GM21576 (cell line): Measurements from ENCODE around the gene ZC3H18.
"Not testable (repeated sequence)": the region's sequence is repeated elsewhere in the genome, so short reads cannot be mapped to it uniquely, and the experiment has no call there.

Experiments
- ATAC-seq: cut with Tn5 transposase; IDR thresholded peaks from one replicate; pipeline ENCODE4 v1.9.1; 2021; ENCODE audit warnings: mild to moderate bottlenecking, moderate library complexity; ENCODE audit not compliant: unreplicated experiment

ZC3H18 gene

DNA sequence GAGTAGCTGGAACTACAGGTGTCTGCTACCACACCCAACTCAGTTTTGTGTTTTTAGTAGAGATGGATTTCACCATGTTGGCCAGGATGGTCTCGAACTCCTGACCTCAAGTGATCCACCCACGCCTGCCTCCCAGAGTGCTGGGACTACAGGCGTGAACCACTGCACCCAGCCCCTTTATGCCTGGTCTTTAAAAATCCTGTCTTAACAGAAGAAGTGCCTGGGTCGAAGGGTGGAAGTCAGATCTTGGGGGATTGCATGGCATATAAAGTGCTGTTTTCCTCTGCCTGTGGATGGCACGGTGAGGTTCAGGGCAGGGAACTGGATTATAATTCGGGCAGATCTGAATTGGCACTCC lies 30.3 kb downstream of the ZC3H18 start:
- ATAC-seq, result no peak

DNA sequence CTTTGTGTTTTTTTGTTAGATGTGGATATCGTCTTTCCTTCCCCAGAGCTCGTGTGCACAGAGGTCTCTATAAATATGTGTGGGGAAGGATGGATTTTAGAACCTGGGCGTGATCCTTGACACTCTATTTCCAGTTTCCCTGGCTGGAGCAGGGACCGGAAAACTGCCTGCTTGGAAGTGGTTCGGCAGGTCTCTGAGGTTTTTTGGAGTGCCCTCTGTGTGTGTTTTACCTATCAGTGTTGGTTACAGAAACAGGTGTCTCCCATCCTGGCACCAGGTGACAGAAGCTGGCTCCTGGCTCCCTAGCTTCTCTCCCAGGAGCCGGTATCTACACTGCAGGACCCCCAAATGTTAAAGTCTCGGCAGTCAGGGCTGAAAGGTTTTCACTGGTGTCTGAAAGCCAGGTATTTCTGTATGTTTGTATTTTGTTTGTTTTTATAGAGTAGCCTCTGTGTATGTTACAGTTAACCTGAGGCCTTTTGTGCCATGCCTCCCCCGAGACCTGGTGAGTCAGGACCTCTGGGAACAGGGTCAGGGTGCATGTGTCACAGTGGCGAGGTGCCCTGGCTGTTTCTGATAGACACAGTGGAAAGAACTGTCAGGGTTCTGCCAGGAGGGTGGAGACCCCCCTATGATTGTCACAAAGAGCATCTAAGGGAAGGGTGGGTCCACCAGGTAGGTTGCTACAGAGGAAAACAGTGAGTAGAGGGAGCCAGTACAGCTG lies 31.3 kb downstream of the ZC3H18 start:
- no peak for ATAC-seq

DNA sequence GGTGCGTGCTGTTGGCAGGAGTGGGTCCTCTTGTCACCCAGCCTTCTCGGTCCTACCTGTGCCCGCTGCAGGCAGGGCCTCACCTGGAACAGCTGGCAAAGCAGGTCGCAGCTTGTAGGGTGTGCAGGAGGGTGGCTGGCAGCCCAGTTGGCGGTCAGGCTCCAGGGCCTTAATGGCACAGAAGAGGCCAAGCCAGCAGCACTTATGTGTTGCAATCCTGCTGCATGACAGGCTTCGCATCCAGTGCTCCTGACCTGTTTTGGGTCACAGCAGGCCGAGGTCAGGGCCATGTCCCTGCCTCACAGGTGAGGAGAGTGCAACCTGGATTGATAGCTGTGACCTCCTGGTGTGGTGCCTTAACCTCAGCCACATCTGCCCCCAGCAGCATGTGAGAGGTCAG lies 31.9 kb downstream of the ZC3H18 start:
- ATAC-seq, result no peak

DNA sequence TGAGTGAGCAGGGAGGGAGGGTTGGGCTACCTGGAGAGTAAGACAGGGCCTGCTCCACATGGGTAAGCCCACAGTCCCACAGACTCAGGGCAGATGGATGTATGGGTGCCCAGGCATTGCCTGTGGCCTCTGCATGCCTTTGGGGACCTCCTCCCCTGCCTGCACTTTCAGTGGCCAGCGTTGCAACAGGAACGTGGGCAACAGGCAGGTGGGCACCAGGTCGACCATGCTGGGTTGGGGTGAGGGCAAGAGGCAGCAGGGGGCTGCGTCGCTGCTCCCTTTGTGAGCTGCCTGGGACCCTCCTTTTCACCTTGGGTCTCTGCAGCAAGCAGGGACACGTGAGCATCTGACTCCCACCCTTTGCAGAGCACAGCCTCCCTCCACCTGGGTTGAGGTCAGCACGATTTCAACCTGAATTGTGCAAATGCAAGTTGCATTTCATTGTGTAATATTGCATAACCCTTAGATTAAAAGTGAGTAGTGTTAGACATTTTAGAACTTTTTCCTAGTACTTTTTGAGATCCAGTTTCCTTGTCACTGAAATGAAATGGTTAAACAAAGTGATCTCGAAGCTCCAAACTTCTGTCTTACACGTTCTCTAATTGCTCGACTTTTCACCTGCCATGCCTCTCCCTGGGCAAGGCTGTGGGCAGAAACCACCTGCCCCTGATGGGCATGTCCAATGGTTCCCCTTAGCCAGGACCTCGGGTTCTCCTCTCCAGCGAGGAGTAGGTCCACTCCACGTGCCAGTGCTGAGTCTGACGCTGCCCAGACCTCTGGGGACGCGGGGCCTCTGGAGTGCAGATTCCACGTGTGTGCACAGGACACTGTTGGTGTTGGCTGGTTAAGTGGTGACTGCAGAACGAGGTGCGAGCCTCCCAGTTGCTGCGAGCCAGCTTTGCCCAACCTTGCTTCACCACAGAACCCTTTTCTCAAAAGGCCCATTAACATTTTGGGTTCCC lies 35.3 kb downstream of the ZC3H18 start:
- ATAC-seq, result no peak

DNA sequence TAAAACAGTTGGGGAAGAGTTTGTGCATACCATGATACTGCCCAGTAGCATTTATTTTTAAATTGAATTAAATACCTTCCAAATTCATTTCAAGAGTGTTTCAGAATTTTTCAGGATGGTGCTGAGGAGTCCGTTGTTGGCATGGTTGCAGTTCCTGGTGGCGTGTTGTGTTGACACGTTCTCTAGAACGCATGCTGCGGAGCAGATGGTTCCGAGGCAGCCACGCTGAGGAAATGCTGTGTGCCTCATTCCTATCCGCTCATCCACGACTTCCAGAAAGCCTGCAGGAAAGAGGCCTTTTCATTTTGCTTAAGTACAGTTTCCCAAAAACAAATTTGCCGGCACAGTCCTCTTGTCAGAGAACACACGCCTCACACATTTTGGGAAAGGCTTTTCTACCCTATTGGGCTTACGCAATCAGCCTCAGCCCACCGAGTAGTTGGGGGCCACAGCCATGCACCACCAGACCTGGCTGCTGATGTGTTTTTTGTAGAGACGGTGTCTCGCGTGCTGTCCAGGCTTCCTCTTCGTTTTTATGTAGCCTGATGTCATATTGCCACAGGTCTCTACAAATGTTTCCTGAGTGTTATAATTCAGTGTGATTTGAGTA lies 36.0 kb downstream of the ZC3H18 start:
- ATAC-seq, result no peak

DNA sequence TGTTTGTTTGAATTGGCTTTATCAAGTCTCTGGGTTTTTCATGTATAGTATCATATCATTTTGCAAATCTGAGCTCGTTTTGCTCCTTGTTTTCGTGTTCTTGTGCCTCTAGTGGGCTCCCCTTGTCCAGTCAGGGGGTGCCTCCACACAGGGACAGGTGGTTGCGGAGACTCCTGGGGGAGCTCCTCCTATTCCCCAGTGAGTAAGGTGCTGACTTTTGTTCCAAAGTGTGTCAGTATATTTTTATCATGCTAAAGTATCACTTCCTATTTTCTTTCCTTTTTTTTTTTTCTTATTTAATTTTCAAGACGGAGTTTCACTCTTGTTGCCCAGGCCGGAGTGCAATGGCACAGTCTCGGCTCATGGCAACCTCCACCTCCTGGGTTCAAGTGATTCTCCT lies 37.9 kb downstream of the ZC3H18 start:
- no peak for ATAC-seq

DNA sequence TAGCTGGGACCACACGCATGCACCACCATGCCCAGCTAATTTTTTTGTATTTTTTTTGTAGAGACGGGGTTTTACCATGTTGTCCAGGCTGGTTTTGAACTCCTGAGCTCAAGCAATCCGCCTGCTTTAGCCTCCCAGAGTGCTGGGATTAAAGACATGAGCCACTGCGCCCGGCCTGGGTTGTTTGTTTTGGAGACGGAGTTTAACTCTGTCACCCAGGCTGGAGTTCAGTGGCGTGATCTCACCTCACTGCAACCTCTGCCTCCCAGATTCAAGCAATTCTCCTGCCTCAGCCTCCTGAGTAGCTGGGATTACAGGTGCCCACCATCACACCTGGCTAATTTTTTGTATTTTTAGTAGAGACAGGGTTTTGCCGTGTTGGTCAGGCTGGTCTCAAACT lies 39.2 kb downstream of the ZC3H18 start:
- ATAC-seq, result not testable (repeated sequence)

DNA sequence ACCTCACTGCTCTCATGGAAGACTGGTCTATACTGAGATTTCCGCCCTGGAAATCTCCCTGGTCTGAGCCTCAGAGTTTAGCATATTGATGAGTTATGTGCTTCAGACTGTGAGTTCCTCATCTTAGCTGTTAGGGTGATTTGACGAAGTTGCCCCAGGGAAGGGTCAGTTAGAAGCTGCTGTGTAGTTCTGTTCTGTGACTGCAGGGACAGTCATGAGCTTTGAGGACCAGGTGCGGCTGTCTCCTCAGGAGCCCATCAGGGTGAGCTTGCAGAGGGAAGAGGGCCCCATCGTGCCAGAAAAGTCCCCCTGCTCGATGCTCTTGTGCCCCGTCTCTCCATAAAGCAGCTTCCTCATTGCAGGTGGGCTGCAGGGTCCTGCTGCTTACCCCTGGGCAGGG lies 39.9 kb downstream of the ZC3H18 start:
- ATAC-seq, result no peak

DNA sequence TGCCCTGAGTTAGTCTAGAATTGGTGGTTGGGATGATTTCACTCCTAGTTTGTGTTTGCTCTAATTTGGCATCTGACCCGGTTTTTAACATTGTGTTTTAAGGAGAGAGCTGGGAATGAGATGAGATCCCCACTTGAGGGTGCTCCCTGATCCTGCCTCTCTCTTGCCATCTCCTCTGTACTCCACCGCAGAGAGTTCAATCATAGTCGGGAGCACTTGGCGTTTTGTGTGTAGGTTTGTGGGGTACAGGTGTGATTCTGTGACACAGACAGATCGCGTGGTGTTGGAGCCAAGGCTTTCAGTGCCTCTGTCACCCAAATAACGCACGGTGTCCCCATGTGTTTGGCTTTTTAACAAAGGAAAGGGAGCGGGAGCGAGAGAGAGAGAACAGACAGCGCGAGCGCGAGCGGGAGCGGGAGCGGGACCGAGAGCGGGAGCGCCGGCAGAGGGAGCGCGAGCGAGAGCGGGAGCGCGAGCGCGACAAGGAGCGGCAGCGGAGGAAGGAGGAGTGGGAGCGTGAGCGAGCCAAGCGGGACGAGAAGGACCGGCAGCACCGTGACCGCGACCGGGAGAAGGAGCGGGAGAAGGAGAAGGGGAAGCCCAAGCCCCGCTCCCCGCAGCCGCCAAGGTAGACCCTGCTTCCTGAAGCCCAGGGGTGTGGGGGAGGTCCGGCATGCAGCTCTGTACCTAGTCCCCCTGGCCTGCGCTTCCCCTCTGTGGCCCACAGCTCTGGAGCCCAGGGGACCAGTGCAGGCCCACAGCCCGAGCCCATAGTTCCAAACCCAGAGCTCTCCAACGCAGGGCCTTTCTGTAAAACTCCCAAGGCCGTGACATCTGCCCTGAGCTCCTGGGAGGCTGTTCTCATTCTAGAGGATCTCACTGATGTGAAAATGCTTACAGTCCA lies 41.0 kb downstream of the ZC3H18 start:
- no peak for ATAC-seq

DNA sequence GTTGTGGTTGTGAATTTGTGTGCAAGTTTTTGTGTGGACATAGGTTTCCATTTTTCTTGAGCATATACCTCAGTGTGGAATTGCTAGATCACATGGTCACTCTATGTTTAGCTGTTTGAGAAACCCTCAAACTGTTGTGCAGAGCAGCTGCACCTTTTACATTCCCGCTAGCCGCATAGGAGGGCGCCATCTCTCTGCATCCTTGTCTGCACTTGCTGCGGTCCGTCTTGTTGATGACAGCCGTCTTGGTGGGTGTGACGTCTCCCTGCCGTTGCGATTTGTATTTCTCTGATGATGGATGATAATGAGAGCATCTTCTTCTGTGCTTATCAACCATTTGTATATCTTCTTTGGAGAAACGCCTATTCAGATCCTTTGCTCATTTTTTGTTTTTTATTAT lies 43.1 kb downstream of the ZC3H18 start:
- ATAC-seq, result no peak

DNA sequence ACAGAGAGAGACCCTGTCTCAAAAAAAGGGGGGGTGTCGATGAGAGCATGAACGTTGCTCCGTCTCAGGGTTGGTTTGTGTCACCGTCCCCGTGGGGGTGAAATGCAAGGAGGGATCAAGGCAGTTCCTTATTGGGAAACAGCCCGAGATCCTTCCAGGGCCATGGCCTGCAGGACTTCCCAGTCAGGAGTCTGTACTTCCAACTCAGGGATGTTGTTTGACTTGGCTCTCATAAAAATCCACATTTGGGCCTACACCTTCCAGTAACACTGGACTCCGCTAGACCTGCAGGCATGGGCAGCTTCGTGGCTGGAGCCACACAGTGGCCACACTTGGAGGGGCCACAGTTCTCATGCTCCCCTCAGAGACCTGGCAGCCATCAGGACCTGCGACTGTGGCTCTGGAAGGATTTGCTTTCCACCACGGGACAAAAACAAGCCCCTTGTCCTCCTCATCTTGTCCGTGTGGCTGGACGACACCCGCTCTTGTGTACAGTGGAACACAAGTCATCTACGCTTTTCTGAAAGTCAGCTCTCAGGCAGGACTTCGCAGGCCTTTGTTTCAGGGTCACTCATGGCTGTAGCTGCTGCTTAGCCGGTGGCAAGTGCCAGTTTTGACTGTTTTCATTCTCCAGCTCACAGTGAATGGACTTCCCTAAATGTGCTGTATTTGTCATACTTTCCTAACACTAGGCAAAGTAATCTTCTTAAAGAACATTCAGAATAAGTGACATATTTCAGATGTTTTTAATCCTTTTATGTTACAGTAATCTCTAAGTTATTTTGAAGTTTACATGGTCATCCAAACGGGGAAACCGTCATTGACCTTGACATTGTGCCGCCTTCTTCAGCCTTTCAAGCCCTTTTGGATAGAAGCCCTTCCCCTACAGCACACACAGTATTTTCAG lies 44.0 kb downstream of the ZC3H18 start:
- ATAC-seq, result no peak

DNA sequence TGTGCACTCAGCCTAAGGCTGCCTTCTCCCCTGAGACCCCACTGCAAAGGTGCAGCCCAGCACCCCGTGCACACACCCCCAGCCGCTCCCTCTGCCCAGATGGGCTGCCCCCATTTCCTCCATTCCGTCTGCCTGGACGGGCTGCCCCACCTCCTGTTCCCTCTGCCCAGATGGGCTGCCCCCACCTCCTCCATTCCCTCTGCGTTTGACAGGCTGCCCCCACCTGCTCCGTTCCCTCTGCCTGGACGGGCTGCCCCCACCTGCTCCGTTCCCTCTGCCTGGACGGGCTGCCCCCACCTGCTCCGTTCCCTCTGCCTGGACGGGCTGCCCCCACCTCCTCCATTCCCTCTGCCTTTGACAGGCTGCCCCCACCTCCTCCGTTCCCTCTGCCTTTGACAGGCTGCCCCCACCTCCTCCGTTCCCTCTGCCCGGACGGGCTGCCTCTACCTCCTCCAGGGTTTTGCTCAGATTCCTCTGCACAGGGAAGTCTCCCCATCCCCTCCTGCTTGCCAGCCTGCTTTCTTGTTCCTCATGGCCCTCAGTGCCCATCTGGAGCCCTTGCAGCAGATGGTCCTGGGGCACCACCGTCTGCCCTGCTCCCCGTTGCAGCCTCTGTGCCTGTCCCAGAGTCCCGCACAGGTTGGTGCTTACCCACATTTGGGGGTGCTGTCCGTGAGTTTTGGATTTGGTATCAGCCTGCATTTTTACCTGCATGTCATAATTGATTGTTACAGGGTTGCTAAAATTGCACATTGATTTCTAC lies 44.8 kb downstream of the ZC3H18 start:
- no peak for ATAC-seq

DNA sequence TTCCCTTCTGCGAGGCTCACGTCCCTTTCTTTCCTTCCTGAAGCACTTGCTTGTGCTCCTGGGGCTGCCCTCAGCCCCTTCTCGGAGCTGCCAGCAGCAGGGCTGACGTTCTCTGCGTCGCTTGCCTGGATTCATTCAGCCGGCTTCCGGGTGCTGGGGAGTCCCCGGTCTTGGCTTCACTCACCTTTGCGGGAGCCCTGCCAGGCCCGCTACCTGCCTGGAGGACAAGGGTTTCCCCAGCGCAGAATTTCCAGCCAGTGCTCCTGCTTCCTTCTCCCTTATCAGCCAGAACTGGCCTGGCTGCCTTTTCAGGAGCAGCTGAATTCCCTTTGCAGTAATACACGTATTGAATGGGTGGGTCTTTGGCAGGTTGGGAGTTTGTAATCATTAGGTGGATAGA lies 46.1 kb downstream of the ZC3H18 start:
- ATAC-seq, result no peak

DNA sequence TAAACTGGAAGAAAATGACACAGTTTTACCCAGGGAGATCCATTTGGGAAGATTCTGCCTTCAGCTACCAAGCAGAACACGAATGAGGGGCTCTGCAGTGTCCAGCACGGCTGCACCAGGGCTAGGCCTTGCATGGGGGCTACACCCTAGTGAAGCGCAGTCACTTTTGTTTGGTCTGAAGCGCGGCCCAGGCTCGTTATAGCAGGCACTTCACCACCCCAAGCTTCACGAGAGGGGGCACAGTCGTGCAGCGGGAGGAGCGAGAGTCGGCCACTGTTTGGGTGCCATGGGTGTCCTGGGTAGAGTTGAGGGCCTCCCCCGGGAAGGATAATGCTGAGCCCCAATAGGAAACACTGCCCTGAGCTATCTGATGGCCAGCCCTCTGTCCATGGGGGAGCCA lies 46.5 kb downstream of the ZC3H18 start:
- no peak for ATAC-seq

DNA sequence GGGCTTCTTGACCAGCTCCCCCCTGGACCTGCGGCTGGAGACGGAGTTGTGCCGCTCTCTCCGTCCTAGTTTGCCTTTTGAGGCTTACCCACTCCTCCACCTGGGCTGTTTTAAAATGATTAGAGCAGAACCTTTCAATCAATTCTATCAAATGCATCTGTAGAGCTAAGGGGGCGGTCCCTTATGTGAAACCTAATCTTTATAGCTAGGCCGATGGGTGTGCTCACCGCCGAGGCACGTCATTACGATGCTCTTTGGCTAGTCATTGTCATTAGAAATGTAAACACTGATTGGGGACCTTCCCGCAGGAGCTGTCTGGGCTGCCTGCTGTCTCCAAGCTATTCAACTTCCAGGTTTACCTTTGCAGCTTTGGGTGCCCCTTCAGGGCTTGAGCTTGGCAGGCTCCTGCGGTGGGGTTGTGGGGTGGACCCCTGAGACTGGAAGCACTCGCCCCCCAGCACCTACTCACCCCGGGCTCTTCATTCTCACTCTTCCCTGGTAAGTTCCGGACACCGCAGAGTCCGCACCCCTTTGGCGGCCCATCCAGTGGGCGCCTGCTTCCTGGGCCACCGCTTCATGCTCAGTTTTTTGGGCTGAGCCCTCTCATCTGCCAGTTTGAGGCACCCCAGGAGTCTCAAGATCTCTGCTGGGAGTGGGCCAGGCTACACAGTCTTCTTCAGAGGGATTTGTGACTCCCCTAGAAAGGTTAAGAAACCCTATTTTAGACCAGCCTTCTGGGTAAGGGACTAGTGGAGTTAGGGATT lies 47.2 kb downstream of the ZC3H18 start:
- no peak for ATAC-seq

DNA sequence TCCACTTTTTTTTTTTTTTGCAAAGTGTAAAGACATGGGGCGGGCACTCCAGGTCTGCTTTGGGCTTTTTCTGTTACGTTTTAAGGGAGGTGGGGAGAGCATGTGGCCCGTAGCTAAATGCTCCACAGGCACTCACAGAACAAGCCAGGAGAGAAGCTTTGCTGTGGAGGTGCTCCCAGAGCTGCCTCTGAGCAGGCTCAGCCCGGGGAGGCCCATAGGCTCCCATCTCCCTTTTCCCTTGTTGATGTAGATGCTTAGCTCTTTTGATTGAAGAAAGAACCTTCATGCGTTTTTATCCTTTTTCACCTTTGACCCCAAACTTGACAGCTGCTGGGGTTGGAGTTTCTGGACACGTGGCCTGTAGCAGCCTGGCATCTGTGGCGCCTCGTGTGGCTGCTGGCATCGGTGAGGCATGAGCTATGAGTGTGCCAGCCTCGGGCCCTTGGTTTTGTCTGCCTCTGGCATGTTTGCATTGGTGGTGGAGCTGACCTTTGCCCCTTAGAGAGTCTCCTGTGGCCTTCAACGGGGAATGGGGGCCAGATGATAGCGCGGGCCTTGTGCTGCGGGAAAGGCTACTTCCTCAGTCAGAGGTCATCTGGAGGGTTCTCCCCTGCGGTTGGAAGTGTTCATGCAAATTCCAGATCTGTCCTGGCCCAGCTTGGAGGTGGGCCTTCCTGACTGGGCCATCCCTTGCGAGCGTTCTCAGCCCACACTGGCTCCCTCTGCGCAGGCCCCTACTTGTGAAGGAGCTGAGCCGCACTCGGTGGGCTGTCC lies 48.2 kb downstream of the ZC3H18 start:
- no peak for ATAC-seq

DNA sequence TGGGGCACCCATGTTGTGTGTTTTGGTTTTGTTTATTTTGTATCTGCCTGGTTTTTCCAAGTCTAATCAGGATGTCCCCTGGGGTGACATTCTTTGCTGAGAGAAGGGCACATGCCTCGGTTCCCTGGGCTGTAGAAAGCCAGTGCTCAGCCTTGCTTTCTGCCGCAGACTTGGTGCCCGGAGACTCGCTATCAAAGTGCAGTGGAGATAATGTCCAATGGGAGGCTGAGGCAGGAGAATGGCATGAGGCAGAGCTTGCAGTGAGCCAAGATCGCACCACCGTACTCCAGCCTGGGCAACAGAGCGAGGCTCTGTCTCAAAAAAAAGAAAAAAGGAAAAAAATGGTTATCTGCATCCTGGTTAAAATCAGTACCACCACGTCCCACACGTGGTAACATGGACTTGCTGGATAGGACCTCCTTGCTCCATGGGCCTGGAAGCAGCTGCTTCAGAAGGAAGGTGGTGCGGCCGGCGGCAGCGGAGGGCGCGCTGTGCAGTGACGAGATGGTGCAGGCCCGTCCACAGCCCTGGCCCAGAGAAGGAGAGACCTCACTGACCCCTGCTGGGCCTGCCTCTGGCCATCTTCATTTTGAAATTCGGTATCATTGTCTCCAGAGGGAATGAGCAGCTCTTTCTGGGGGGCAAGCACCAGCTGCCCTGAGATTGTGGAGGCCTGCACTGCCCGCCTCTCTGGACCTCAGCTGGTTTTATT lies 48.9 kb downstream of the ZC3H18 start:
- no peak for ATAC-seq
